WTC11 (cell line): ENCODE measurements around the gene SCN3A.

ENCODE experiments used
- ATF6 ChIP-seq: sonication (generic); formaldehyde crosslinking; IDR thresholded peaks from 2 replicates; pipeline ENCODE4 v1.8.1; 2023; ENCODE audit warnings: mild to moderate bottlenecking, missing genetic modification reagents
- E2F4 ChIP-seq: sonication (generic); formaldehyde crosslinking; IDR thresholded peaks from 2 replicates; pipeline ENCODE4 v1.8.1; 2022; ENCODE audit warnings: low read depth, mild to moderate bottlenecking, moderate library complexity, missing genetic modification reagents, borderline replicate concordance
- GABPB1 ChIP-seq: sonication (generic); formaldehyde crosslinking; IDR thresholded peaks from 2 replicates; pipeline ENCODE4 v1.8.1; 2023; ENCODE audit warnings: mild to moderate bottlenecking, missing genetic modification reagents
- MAX ChIP-seq: sonication (generic); formaldehyde crosslinking; IDR thresholded peaks from 2 replicates; pipeline ENCODE4 v1.8.0; 2022; ENCODE audit warnings: mild to moderate bottlenecking, missing genetic modification reagents
- TF ChIP-seq, protein P1 (sequence below): sonication (generic); formaldehyde crosslinking; IDR thresholded peaks from 2 replicates; pipeline ENCODE4 v1.8.1; 2023; ENCODE audit warnings: mild to moderate bottlenecking, missing genetic modification reagents, moderate library complexity
- TF ChIP-seq, protein P2 (sequence below): fragments of 200-600 bp; IDR thresholded peaks from 2 replicates; pipeline ENCODE4 v1.8.0; 2022; ENCODE audit warnings: antibody characterized with exemption

- TF ChIP-seq, protein P1, sequence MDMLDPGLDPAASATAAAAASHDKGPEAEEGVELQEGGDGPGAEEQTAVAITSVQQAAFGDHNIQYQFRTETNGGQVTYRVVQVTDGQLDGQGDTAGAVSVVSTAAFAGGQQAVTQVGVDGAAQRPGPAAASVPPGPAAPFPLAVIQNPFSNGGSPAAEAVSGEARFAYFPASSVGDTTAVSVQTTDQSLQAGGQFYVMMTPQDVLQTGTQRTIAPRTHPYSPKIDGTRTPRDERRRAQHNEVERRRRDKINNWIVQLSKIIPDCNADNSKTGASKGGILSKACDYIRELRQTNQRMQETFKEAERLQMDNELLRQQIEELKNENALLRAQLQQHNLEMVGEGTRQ (CRISPR knock-in tag), result no peak
- TF ChIP-seq, protein P2, sequence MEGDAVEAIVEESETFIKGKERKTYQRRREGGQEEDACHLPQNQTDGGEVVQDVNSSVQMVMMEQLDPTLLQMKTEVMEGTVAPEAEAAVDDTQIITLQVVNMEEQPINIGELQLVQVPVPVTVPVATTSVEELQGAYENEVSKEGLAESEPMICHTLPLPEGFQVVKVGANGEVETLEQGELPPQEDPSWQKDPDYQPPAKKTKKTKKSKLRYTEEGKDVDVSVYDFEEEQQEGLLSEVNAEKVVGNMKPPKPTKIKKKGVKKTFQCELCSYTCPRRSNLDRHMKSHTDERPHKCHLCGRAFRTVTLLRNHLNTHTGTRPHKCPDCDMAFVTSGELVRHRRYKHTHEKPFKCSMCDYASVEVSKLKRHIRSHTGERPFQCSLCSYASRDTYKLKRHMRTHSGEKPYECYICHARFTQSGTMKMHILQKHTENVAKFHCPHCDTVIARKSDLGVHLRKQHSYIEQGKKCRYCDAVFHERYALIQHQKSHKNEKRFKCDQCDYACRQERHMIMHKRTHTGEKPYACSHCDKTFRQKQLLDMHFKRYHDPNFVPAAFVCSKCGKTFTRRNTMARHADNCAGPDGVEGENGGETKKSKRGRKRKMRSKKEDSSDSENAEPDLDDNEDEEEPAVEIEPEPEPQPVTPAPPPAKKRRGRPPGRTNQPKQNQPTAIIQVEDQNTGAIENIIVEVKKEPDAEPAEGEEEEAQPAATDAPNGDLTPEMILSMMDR, result no peak
- TF ChIP-seq MAX (CRISPR knock-in tag) (no peak), E2F4 (CRISPR knock-in tag) (no peak), ATF6 (CRISPR knock-in tag) (no peak), GABPB1 (CRISPR knock-in tag) (no peak)
Measured at GRCh38 chr2:165238295-165238694, 34.4 kb upstream of the SCN3A start.
